Osteocyte (in vitro differentiated cells): ENCODE data around the gene CDH7. TPM values are rescaled to one million over a fixed set of nuclear protein-coding genes. Genes with fewer than 3 reads are reported as not detected.

Experiments used
- DNase-seq: peaks from one replicate; pipeline ENCODE4 v3.0.0; 2021; ENCODE audit warnings: mixed read lengths; ENCODE audit not compliant: unreplicated experiment; ENCODE audit errors: extremely low spot score
- H3K27ac Mint-ChIP-seq: one replicate; pipeline ENCODE4 v1.8.0; 2021; ENCODE audit warnings: mild to moderate bottlenecking, mixed read lengths; ENCODE audit not compliant: unreplicated experiment
- H3K27me3 Mint-ChIP-seq: one replicate; pipeline ENCODE4 v1.8.0; 2021; ENCODE audit warnings: mixed read lengths; ENCODE audit not compliant: unreplicated experiment
- H3K36me3 Mint-ChIP-seq: one replicate; pipeline ENCODE4 v1.8.0; 2021; ENCODE audit warnings: mixed read lengths; ENCODE audit not compliant: unreplicated experiment
- H3K4me1 Mint-ChIP-seq: one replicate; pipeline ENCODE4 v1.8.0; 2021; ENCODE audit warnings: mixed read lengths; ENCODE audit not compliant: unreplicated experiment
- H3K4me3 Mint-ChIP-seq: one replicate; pipeline ENCODE4 v1.8.0; 2021; ENCODE audit warnings: mild to moderate bottlenecking, moderate library complexity, mixed read lengths; ENCODE audit not compliant: unreplicated experiment
- H3K9me3 Mint-ChIP-seq: one replicate; pipeline ENCODE4 v1.8.0; 2021; ENCODE audit warnings: mixed read lengths; ENCODE audit not compliant: unreplicated experiment
- CTCF ChIP-seq: fragments of 200-600 bp; sonication (generic); IDR thresholded peaks from 2 replicates; pipeline ENCODE4 v1.5.0; 2021; ENCODE audit warnings: antibody characterized with exemption, mild to moderate bottlenecking, moderate library complexity
- total RNA-seq: library from RNA; stranded (reverse); gene quantifications from 2 replicates; pipeline ENCODE4 v1.2.1, GENCODE V29; 2021

Gene CDH7
- total RNA-seq, 1 donor from 2014 or later: not detected

- DNase-seq: no peak
- no peak overlapping the region for H3K27ac Mint-ChIP-seq
- TF ChIP-seq CTCF: no peak
Measured at GRCh38 chr18:65817178-65817577, 66.4 kb downstream of the CDH7 start.

GRCh38 chr18:65821911-65822310 lies 71.1 kb downstream of the CDH7 start:
- H3K4me3 Mint-ChIP-seq: no peak overlapping the region
- H3K36me3 Mint-ChIP-seq: no peaks in the 10 kb centered on the region
- no peaks in the 10 kb centered on the region for H3K27me3 Mint-ChIP-seq
- H3K4me1 Mint-ChIP-seq: no peaks in the 10 kb centered on the region
- H3K9me3 Mint-ChIP-seq: peaks cover 3% of the 10 kb centered on the region
- no peak for TF ChIP-seq CTCF
- H3K27ac Mint-ChIP-seq: no peak overlapping the region
- no peak for DNase-seq

More at GRCh38 chr18:65817178-65817577, 66.4 kb downstream of the CDH7 start:
- Mint-ChIP-seq H3K36me3 (no peaks in the 10 kb centered on the region), H3K9me3 (peaks cover 3% of the 10 kb centered on the region), H3K4me3 (no peak overlapping the region), H3K4me1 (no peaks in the 10 kb centered on the region), H3K27me3 (no peaks in the 10 kb centered on the region)

- H3K4me3 Mint-ChIP-seq: no peak overlapping the region
- DNase-seq: no peak
- H3K4me1 Mint-ChIP-seq: no peaks in the 10 kb centered on the region
- no peak for TF ChIP-seq CTCF
- peaks cover 3% of the 10 kb centered on the region for H3K9me3 Mint-ChIP-seq
- H3K27me3 Mint-ChIP-seq: no peaks in the 10 kb centered on the region
- H3K36me3 Mint-ChIP-seq: no peaks in the 10 kb centered on the region
- H3K27ac Mint-ChIP-seq: no peak overlapping the region
Measured at GRCh38 chr18:65822826-65823225, 72.0 kb downstream of the CDH7 start.

GRCh38 chr18:65827444-65827843 lies 76.6 kb downstream of the CDH7 start:
- Mint-ChIP-seq H3K4me3 (no peak overlapping the region), H3K9me3 (no peaks in the 10 kb centered on the region), H3K27ac (no peak overlapping the region), H3K27me3 (no peaks in the 10 kb centered on the region), H3K36me3 (no peaks in the 10 kb centered on the region), H3K4me1 (no peaks in the 10 kb centered on the region)
- no peak for DNase-seq
- TF ChIP-seq CTCF: no peak

GRCh38 chr18:65835881-65836280 lies 85.1 kb downstream of the CDH7 start:
- Mint-ChIP-seq H3K27ac (no peak overlapping the region), H3K27me3 (peaks cover 2% of the 10 kb centered on the region), H3K9me3 (no peaks in the 10 kb centered on the region), H3K36me3 (no peaks in the 10 kb centered on the region), H3K4me3 (no peak overlapping the region), H3K4me1 (no peaks in the 10 kb centered on the region)
- DNase-seq: no peak
- no peak for TF ChIP-seq CTCF
